ENCODE measurements around the gene B4GALNT3.

Gene B4GALNT3

DNA sequence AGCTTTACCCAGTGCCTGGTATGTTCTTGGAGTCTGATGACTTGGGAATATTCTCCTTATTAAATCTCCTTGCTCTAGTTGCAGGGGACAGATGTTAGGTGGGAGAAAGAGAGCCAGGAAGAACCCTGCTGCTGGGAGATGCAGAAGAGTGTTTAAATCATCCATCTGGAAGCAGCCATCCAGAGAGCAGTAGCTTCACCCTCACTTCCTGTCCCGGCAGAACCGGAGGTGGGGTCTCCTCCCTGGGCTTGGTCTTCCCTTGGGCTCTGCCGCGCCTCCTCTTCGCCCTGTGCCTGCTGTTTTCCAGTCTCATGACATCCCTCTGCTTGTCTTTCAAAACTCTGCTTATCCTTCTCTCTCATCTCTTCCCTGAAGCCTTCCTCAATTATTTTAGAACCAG, 15.5 kb downstream of the B4GALNT3 start:
- TF ChIP-seq CTCF (IDR thresholded peaks at IDR 0.05; ENCODE audit: extremely low read depth, insufficient read depth, missing control alignments) = no peak
- in situ Hi-C loops (cut with MboI; ENCODE audit: low pct_unique_long_range_greater_than_20kb, low sequenced_read_pairs, unreplicated experiment) = no loop called here
- DNase-seq (ENCODE audit: low spot score) = no peak

GRCh38 chr12:479161-479560, 19.4 kb downstream of the B4GALNT3 start:
- in situ Hi-C loops (cut with MboI; ENCODE audit: low pct_unique_long_range_greater_than_20kb, low sequenced_read_pairs, unreplicated experiment) = no loop called here
- DNase-seq (ENCODE audit: low spot score) = no peak
- no peak for TF ChIP-seq CTCF (IDR thresholded peaks at IDR 0.05; ENCODE audit: extremely low read depth, insufficient read depth, missing control alignments)

- in situ Hi-C loops (cut with MboI; ENCODE audit: low pct_unique_long_range_greater_than_20kb, low sequenced_read_pairs, unreplicated experiment) = no loop called here
- DNase-seq (ENCODE audit: low spot score) = no peak
- TF ChIP-seq CTCF (IDR thresholded peaks at IDR 0.05; ENCODE audit: extremely low read depth, insufficient read depth, missing control alignments) = no peak
Measured at GRCh38 chr12:480831-481816, 21.4 kb downstream of the B4GALNT3 start.

- no peak for DNase-seq (ENCODE audit: low spot score)
- no peak for TF ChIP-seq CTCF (IDR thresholded peaks at IDR 0.05; ENCODE audit: extremely low read depth, insufficient read depth, missing control alignments)
- in situ Hi-C loops (cut with MboI; ENCODE audit: low pct_unique_long_range_greater_than_20kb, low sequenced_read_pairs, unreplicated experiment) = no loop called here
Measured at GRCh38 chr12:482061-482460, 22.3 kb downstream of the B4GALNT3 start.

DNA sequence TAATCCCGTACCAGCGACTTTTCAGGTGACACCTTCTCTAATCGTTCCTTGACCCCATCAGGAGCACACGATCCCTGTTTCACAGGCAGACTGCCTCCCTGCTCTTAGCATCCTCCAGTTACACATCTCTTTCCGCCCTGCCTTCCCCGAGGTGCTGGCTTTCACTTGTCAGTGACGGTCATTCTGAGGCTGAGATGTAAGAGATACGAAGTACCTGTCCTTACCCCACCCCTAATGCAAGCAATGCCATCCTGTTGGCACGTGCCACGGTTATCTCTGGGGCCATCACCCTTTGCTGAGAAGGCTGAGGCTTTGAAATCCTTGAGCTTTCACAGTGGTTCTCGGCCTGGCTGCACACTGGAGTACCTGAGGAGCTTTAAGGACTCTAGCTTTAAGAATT, 24.4 kb downstream of the B4GALNT3 start:
- no peak for TF ChIP-seq CTCF (IDR thresholded peaks at IDR 0.05; ENCODE audit: extremely low read depth, insufficient read depth, missing control alignments)
- in situ Hi-C loops (cut with MboI; ENCODE audit: low pct_unique_long_range_greater_than_20kb, low sequenced_read_pairs, unreplicated experiment) = no loop called here
- DNase-seq (ENCODE audit: low spot score) = no peak

DNA sequence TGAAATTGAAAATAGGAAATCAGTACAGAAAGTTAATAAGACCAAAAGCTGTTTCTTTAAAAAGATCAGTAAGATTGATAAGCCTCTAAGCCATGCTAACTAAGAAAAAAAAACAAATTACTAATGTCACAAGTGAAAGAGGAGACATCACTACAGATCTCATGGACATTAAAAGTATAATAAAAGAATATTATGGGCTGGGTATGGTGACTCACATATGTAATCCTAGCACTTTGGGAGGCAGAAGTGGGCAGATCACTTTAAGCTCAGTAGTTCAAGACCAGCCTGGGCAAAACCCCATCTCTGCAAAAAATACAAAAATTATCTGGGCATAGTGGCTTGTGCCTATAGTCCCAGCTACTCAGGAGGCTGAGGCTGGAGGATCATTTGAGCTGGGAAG, 30.5 kb downstream of the B4GALNT3 start:
- TF ChIP-seq CTCF (IDR thresholded peaks at IDR 0.05; ENCODE audit: extremely low read depth, insufficient read depth, missing control alignments) = no peak
- no peak for DNase-seq (ENCODE audit: low spot score)
- in situ Hi-C loops (cut with MboI; ENCODE audit: low pct_unique_long_range_greater_than_20kb, low sequenced_read_pairs, unreplicated experiment) = no loop called here
